IMR-90 (cell line): ENCODE data around the gene FMN2. TPM values are rescaled to one million over a fixed set of nuclear protein-coding genes. Genes with fewer than 3 reads are reported as not detected.

Experiments used
- ATAC-seq: fragments of 200-7000 bp; cut with Tn5 transposase; 2 replicates; pipeline ENCODE4 v1.9.1; 2020; ENCODE audit warnings: low read depth, mild to moderate bottlenecking, moderate library complexity
- BruUV-seq: library from RNA; stranded (reverse); fragments of 400-500 nt; replicated peaks from 2 replicates; lab custom pipeline; 2021; lab: Mats Ljungman, UMichigan
- CTCF ChIA-PET: fragments of 300-600 bp; formaldehyde crosslinking; extraction: SDS; loops from one replicate; lab custom pipeline; 2021; ENCODE audit warnings: antibody characterized with exemption; lab: Yijun Ruan, JAX
- POLR2A ChIA-PET: fragments of 300-600 bp; sonication (Branson Sonifier 250); formaldehyde crosslinking; loops from one replicate; lab custom pipeline; 2022; ENCODE audit warnings: antibody characterized with exemption; ENCODE audit not compliant: unreplicated experiment; lab: Charles Lee
- DNase-seq: peaks from one replicate; pipeline ENCODE4 v3.0.0; 2013
- H2AFZ ChIP-seq: replicated peaks from 2 replicates; pipeline ENCODE3; 2013; ENCODE audit warnings: low read length, mild to moderate bottlenecking; ENCODE audit not compliant: poor library complexity
- H2AK5ac ChIP-seq: 2 replicates; pipeline ENCODE4 v1.6.1; 2013; ENCODE audit warnings: low read depth, low read length, inconsistent platforms
- H2AK9ac ChIP-seq: replicated peaks from 2 replicates; pipeline ENCODE3; 2013; ENCODE audit warnings: mild to moderate bottlenecking, low read depth, low read length, moderate library complexity; ENCODE audit not compliant: poor library complexity
- H2BK120ac ChIP-seq: 2 replicates; pipeline ENCODE4 v1.6.1; 2013; ENCODE audit warnings: low read depth, low read length, inconsistent platforms
- H2BK15ac ChIP-seq: 3 replicates; pipeline ENCODE4 v1.6.1; 2013; ENCODE audit warnings: low read depth, low read length, inconsistent platforms
- H2BK20ac ChIP-seq: 2 replicates; pipeline ENCODE4 v1.6.1; 2013; ENCODE audit warnings: low read depth, mild to moderate bottlenecking, inconsistent platforms, low read length, moderate library complexity
- H2BK5ac ChIP-seq: 2 replicates; pipeline ENCODE4 v1.6.1; 2013; ENCODE audit warnings: mild to moderate bottlenecking, low read depth, low read length, inconsistent platforms; ENCODE audit not compliant: poor library complexity, severe bottlenecking
- H3K14ac ChIP-seq: replicated peaks from 2 replicates; pipeline ENCODE4 v1.6.1; 2013; ENCODE audit warnings: low read depth, low read length, inconsistent platforms
- H3K18ac ChIP-seq: 2 replicates; pipeline ENCODE4 v1.6.1; 2013; ENCODE audit warnings: low read depth, low read length, control low read depth
- H3K23ac ChIP-seq: 2 replicates; pipeline ENCODE4 v1.6.1; 2013; ENCODE audit warnings: low read depth, low read length, inconsistent platforms
- H3K27ac ChIP-seq: 2 replicates; pipeline ENCODE4 v1.5.1; 2013; ENCODE audit warnings: mild to moderate bottlenecking, control low read depth, low read length; ENCODE audit not compliant: insufficient read depth
- H3K27me3 ChIP-seq: 2 replicates; pipeline ENCODE4 v1.6.1; 2013; ENCODE audit warnings: low read length; ENCODE audit not compliant: control insufficient read depth, insufficient read depth
- H3K36me3 ChIP-seq: 2 replicates; pipeline ENCODE4 v1.6.1; 2013; ENCODE audit warnings: low read length, mixed read lengths; ENCODE audit not compliant: control insufficient read depth, insufficient read depth
- H3K4ac ChIP-seq: 2 replicates; pipeline ENCODE4 v1.6.1; 2013; ENCODE audit warnings: low read depth, low read length, inconsistent platforms
- H3K4me1 ChIP-seq: 2 replicates; pipeline ENCODE4 v1.6.1; 2013; ENCODE audit warnings: low read length, mixed read lengths; ENCODE audit not compliant: control insufficient read depth, insufficient read depth
- H3K4me2 ChIP-seq: 2 replicates; pipeline ENCODE4 v1.6.1; 2013; ENCODE audit warnings: low read depth, mild to moderate bottlenecking, control low read depth, low read length, moderate library complexity
- H3K4me3 ChIP-seq: 2 replicates; pipeline ENCODE4 v1.5.1; 2013; ENCODE audit warnings: low read depth, mild to moderate bottlenecking, control low read depth, low read length, moderate library complexity; ENCODE audit not compliant: insufficient read depth
- H3K56ac ChIP-seq: 2 replicates; pipeline ENCODE4 v1.6.1; 2013; ENCODE audit warnings: low read length, inconsistent platforms; ENCODE audit not compliant: insufficient read depth; ENCODE audit errors: extremely low read depth
- H3K79me1 ChIP-seq, 2 experiments: 2 replicates each; pipeline ENCODE4 v1.6.1; 2013; ENCODE audit warnings: low read length in 2 of 2, inconsistent platforms in 1 of 2, low read depth in 1 of 2
- H3K9ac ChIP-seq: 2 replicates; pipeline ENCODE4 v1.6.1; 2013; ENCODE audit warnings: low read depth, low read length, control low read depth
- H3K9me1 ChIP-seq: 2 replicates; pipeline ENCODE4 v1.6.1; 2013; ENCODE audit warnings: low read length, inconsistent platforms; ENCODE audit not compliant: insufficient read depth
- H3K9me3 ChIP-seq: 2 replicates; pipeline ENCODE4 v1.6.1; 2013; ENCODE audit warnings: low read length; ENCODE audit not compliant: control insufficient read depth, insufficient read depth
- H4K20me1 ChIP-seq: 2 replicates; pipeline ENCODE4 v1.6.1; 2013; ENCODE audit warnings: low read length, inconsistent platforms; ENCODE audit not compliant: insufficient read depth
- H4K5ac ChIP-seq: 2 replicates; pipeline ENCODE4 v1.6.1; 2013; ENCODE audit warnings: mild to moderate bottlenecking, low read depth, low read length, control low read depth
- H4K8ac ChIP-seq, 2 experiments: 2 replicates each; pipeline ENCODE4 v1.6.1; 2013; ENCODE audit warnings: low read depth in 2 of 2, low read length in 2 of 2, control low read depth in 1 of 2, inconsistent platforms in 1 of 2
- H4K91ac ChIP-seq: 2 replicates; pipeline ENCODE4 v1.6.1; 2013; ENCODE audit warnings: low read depth, low read length, inconsistent platforms; ENCODE audit not compliant: insufficient read depth
- BHLHE40 ChIP-seq: fragments of 150-350 bp; IDR thresholded peaks from 2 replicates; pipeline ENCODE4 v1.6.1; 2016; ENCODE audit warnings: mild to moderate bottlenecking, low read depth, low read length
- CEBPB ChIP-seq: IDR thresholded peaks from 2 replicates; pipeline ENCODE4 v1.6.1; 2012; ENCODE audit warnings: low read depth, low read length, improper control_type of control experiment
- NFE2L2 ChIP-seq: fragments of 150-350 bp; IDR thresholded peaks from 2 replicates; pipeline ENCODE4 v1.6.1; 2016; ENCODE audit warnings: low read depth, mild to moderate bottlenecking, low read length
- WGBS, 2 experiments: methylation state at CpG; one replicate each; pipeline versions ENCODE4 v1.1.5 to v1.1.7; 2013; ENCODE audit warnings: missing lambda C conversion rate in 2 of 2; ENCODE audit not compliant: insufficient read length in 1 of 2; ENCODE audit errors: extremely low coverage in 2 of 2; 5-methylcytosine and 5-hydroxymethylcytosine counted together
- dilution Hi-C: fragments of 300-500 bp; cut with HindIII; formaldehyde crosslinking; loops from one replicate; pipeline ENCODE4 v1.14.3; 2018; ENCODE audit warnings: low sequenced_read_pairs; ENCODE audit not compliant: unreplicated experiment
- in situ Hi-C: fragments of 300-500 bp; cut with MboI; formaldehyde crosslinking; loops from 3 replicates; pipeline ENCODE4 v1.14.3; 2019; ENCODE audit warnings: low sequenced_read_pairs, inconsistent platforms, mixed read lengths
- intact Hi-C: fragments of 100-400 bp; cut with micrococcal nuclease; formaldehyde crosslinking; loops from 2 replicates; pipeline ENCODE4 v1.10.0; 2022
- polyA plus RNA-seq, 3 experiments: library from polyadenylated mRNA; depleted of rRNA; stranded (reverse); fragments of >200 nt; gene quantifications; 2 replicates each; pipeline ENCODE4 v1.2.3, GENCODE V29; 2012; ENCODE audit warnings: low replicate concordance in 1 of 3
- total RNA-seq: library from RNA; depleted of rRNA; stranded (reverse); fragments of >200 nt; gene quantifications from 2 replicates; pipeline ENCODE4 v1.2.3, GENCODE V29; 2012

The FMN2 gene
- total and polyA plus RNA-seq, 2 of the 4 experiments (the other 2 are of a cell fraction), result 29.0 to 35.8 TPM

GRCh38 chr1:240093120-240093961, 1.7 kb downstream of the FMN2 start (continued):
- no peak for TF ChIP-seq NFE2L2

GRCh38 chr1:240094041-240094722, 2.5 kb downstream of the FMN2 start:
- Histone ChIP-seq H2BK15ac (no peak overlapping the region), H2BK5ac (peak overlapping the region; percentile 4), H3K9me3 (no peaks in the 10 kb centered on the region), H3K9ac (peak overlapping the region; percentile 41; the same call in 1 of the 2 replicates), H3K23ac (peak overlapping the region; percentile 78), H3K14ac (no peak overlapping the region), H3K9me1 (peaks cover 5% of the 10 kb centered on the region), H3K4me2 (peak overlapping the region; percentile 90), H3K4me3 (peak overlapping the region; percentile 89; the same call in 1 of the 2 replicates), H2AK5ac (no peak overlapping the region), H3K79me1 (peaks cover 13 to 34% of the 10 kb centered on the region in 2 experiments), H2BK120ac (0 out of 2 replicates have a peak overlapping the region, but pooled peaks have one; percentile 13), H4K91ac (no peak overlapping the region), H3K18ac (no peak overlapping the region), H2BK20ac (no peak overlapping the region), H4K20me1 (peaks cover 22% of the 10 kb centered on the region; the same call in 1 of the 2 replicates), H2AK9ac (no peak overlapping the region), H3K56ac (no peak overlapping the region), H3K36me3 (no peaks in the 10 kb centered on the region), H3K4me1 (peaks cover 2% of the 10 kb centered on the region; the same call in 1 of the 2 replicates), H3K27ac (no peak overlapping the region), H4K8ac (no peak overlapping the region), H2AFZ (no peak overlapping the region), H3K4ac (no peak overlapping the region), H3K27me3 (no peaks in the 10 kb centered on the region), H4K5ac (no peak overlapping the region)
- WGBS, 2 experiments, result 93% methylated on average over 9 of the region's 14 CpGs; no CpG with 5 or more reads in 1 of the 2 experiments
- no TSS peak for BruUV-seq
- TF ChIP-seq BHLHE40, result no peak
- peak; percentile 78 for TF ChIP-seq CEBPB
- ChIA-PET CTCF (interaction anchor here (1.0 to 1.4 kb wide), 3 partner anchors 54 to 67 kb away, joined by 3 read pairs; no protein-coding TSS in a partner anchor), POLR2A (no interaction called here)
- DNase-seq, result no peak
- in situ Hi-C loops (no loop called here), dilution Hi-C loops (no loop called here), intact Hi-C loops (loop anchor here (5.0 kb wide), 1 partner anchor 93 kb away; no protein-coding TSS in a partner anchor)
- no peak for ATAC-seq
